Thyroid gland (tissue), 4 donors: Measurements from ENCODE around the gene SAXO1.

Source experiments
- POLR2A ChIP-seq, 2 donors: fragments of 450-650 bp; IDR thresholded peaks; one replicate each; pipeline ENCODE4 v1.6.1; 2017; ENCODE audit warnings: antibody characterized with exemption in 2 of 2, mild to moderate bottlenecking in 2 of 2, moderate library complexity in 1 of 2
- TF ChIP-seq, protein P1 (sequence below), 6 experiments: fragments of 200-600 bp in 3 of 6; fragments of 450-650 bp in 3 of 6; sonication (generic) in 3 of 6; IDR thresholded peaks; one replicate each; pipeline ENCODE4 v1.5.1; 2016 to 2019; ENCODE audit warnings: antibody characterized with exemption in 6 of 6, mild to moderate bottlenecking in 2 of 6, inconsistent platforms in 1 of 6, moderate library complexity in 1 of 6

DNA sequence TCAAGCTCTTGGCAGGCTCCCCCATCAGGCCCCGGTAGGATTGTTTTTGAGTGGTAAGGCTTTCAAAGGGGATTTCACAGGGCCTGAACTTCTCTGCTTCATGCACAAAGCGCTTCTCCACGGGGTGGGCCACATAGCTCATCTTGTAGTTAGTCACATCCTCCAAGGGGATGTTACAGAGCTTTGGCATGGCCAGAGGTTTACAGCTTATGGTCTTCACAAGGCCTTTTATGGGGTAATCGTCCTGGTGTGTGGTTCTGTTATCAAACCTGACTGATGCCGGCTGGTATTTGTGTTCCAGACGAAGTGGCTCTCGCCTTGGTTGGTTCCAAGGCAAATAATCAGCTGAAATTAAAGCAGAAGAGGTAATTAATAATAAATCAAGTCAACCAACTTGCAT, 104.3 kb downstream of the SAXO1 start:
- TF ChIP-seq, protein P1, sequence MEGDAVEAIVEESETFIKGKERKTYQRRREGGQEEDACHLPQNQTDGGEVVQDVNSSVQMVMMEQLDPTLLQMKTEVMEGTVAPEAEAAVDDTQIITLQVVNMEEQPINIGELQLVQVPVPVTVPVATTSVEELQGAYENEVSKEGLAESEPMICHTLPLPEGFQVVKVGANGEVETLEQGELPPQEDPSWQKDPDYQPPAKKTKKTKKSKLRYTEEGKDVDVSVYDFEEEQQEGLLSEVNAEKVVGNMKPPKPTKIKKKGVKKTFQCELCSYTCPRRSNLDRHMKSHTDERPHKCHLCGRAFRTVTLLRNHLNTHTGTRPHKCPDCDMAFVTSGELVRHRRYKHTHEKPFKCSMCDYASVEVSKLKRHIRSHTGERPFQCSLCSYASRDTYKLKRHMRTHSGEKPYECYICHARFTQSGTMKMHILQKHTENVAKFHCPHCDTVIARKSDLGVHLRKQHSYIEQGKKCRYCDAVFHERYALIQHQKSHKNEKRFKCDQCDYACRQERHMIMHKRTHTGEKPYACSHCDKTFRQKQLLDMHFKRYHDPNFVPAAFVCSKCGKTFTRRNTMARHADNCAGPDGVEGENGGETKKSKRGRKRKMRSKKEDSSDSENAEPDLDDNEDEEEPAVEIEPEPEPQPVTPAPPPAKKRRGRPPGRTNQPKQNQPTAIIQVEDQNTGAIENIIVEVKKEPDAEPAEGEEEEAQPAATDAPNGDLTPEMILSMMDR (IDR thresholded peaks at IDR 0.05): no peak
- no peak for TF ChIP-seq POLR2A (IDR thresholded peaks at IDR 0.05)
